Stimulated activated CD8-positive, alpha-beta memory T cell treated with anti-CD3 and anti-CD28 coated beads, Interleukin-7, amount 100 ng/mL, for 1 hour (primary cell): ENCODE data around the gene SLC31A1.
"Not testable (repeated sequence)": the region's sequence is repeated elsewhere in the genome, so short reads cannot be mapped to it uniquely, and the experiment has no call there.

Experiments
- DNase-seq, 2 donors: peaks; one replicate each; pipeline ENCODE4 v3.0.0-alpha.2; 2020; ENCODE audit warnings: low read depth in 2 of 2

SLC31A1 gene

DNA sequence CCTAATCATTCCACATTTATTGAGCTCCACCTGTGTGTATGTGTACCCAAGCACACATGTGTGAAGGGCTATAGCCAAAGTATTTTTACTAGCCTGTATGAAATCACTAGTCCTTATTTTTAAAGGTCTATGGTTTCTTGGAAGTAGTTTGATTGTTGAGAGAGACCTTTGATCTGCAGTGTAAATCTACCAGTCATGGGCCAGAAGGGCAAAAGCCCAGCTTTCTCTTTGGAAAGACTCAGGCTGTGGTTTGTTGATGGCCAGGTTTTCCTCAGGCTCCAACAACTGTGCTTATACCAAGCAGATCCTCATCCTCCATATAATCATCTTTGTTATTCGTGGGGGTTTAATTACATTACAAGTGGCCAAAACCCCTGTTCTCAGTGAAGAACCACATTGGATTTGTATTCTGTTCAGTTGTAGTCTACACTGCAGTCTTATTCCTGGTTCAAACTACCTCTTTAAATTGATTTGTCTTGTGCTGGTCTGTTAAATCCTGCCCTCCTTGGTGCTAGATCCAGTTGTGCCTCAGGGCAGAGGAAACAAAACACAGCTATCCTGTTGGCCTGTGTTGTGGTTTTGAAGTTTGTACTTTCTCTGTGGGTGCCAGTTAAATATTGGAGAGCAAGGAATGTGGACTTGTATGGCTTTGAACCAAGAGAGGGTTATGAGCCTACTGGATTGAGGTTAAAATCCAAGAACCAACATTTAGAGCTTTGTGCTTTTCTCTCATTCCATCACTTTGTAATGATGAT, 40.8 kb downstream of the SLC31A1 start:
- no peak for DNase-seq

DNA sequence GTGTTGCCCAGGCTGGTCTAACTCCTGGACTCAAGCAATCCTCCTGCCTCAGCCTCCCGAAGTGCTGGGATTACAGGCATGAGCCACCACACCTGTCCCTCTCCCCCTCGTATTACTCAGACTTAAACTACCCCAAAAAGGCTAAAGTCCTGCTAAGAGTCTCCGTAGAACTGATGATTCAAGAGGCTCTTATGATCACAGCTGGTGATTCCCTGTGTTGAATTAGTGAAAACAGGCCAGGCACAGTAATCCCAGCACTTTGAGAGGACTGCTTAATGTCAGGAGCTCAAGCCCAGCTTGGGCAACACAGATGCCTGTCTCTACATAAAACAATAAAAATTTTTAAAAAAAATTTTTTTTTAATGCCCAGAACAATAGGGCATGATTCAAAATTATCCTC, 44.8 kb downstream of the SLC31A1 start:
- no peak for DNase-seq

DNA sequence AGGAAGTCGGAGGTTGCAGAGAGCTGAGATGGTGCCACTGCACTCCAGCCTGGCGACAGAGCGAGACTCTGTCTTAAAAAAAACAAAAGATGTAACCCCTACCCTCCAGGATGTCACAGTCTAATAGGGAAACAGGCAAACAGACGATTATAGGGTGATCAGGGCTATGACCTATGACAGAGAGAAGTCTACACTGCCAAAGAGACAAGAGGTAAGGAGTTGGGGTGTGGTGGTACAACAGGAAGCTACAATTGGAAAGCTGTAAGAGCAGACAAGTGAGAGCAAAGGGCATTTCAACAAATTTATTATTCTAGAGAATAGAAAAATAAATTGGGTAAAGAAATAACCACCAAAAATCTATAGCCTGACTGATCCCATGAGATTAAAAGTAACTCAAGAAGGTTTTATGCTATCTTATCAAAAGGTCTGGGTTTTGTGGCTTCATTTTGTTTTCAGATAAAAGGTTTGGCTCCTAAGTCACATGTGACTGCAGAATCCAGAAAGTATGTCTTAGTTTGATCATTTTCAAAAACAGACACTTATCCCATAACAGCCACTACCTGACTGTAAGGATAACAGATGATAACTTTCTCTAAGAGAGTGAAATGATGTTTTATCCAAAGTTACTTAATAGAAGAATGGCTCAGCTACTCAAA, 46.7 kb downstream of the SLC31A1 start:
- no peak for DNase-seq

DNA sequence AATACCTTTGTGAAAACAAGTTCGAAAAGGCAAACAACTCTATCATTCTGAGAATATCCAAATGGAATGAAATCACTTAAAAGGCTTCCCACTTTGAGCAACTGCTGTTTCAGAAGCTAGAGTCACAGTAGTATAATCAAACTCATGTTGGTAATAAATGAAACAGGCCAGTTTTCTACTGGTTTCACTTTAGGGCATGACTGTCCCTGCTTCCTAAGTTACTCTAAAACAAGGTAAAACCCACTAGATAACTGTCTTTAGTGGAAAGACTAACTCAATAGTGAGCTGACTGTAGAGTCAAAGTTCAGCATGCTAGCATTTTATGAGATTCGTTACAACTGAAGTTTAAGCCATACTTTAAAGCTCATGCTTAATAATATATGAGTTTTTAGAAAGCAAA, 48.0 kb downstream of the SLC31A1 start:
- no peak for DNase-seq

DNA sequence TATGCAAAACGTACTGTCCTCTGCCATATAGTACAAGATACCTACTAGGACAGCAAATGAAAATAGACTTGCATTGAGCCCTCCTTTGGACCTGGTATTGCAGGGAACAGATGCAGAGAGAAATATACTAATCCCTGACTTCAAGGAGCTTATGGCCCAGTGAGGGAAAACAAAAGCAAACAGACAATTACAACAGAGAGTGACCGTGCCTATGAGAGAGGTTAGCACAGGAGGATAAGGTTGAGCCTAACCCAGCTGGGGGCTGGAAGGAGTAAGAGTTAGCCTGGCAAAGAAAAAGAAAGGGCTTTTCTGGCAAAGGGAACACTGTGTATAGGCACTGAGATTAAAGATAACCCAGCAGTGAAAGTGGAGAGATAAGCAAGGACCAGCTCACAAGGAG, 48.5 kb downstream of the SLC31A1 start:
- DNase-seq = no peak

DNA sequence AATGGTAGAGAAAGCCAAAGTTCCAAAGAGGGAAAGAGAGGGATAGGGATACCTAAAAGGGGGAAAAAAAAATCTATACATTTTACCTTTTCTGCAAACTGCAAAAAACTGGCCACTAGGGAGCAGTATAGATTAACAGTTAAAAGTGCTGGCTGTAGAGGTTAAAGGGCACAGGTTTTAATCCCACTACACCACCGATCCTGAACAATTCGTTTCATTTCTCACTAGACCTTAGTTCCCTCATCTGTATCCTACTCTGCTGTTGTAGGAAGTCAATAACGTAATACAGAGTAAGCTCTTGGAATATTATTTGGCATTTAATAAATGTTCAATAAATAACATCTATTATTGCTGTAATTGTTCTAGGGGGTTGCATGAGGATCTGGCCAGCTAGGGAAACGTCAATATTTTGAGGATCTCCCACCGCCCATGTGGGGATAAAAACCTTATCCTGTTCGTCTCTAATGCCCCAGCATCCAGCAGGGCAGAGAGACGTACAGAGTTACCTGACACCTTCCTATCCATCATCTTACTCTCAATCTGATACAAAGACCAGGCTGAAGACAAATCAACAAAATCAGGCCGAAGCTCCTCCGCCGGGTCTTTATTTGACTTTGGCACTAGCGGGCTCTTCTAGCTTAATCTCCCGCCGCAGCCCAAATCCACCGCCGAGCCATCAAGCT, 53.3 kb downstream of the SLC31A1 start:
- DNase-seq = no peak

DNA sequence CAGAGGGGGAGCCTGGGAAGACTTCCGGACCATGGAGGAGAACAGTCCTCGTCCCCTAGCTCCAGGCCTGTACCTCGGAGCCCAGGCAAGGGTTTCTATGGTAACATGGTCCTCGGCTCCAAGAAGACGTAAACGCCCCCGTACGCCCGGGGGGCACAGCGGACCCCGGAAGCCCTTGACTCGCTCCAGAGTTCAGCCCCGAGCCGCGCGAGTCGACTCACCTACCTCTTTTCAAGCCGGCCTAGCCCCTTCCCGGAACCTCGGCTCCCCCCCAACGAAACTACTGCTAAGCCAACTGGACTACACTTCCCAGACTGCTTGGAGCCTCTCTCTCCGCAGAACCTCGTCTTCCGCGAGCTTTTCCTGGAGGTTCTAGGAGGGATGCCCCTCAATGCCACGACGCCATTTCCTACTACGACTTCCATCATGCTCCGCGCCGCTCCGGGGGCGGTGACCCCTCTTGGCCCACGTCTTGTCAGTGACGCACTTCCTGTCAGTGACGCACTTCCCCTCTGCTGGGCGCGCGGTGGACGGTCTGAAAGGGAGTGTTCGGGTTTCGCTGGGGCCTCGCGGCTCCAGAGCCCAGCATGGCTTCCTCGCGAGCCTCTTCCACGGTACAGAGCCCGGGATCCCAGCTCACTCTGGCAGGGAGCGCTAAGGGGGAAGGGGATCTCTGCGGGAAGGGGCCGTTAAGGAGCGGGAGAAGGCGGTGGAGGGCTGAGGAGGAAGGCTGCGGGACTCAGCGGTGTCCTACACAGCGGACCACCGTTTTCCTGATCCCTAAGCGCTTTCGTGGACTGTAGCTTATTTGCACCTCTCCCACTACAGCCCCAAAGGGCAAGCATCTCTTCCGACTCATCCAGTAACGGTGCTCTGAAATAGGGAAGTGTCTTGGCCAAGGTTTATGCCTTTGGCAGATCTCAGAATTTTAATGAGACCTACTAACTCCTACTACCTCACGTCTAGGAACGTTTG, 54.1 kb downstream of the SLC31A1 start, which contains the start of the genes CDC26 and PRPF4:
CDC26 (minus strand) TSS at position 416 of the 975 bp plus-strand sequence. CDS start 3,065 bp downstream, outside the sequence.
PRPF4 (plus strand) TSS at position 502 of the 975 bp plus-strand sequence; CDS start at position 588, 86 bp downstream.
- DNase-seq = peak; percentile 88 to 89

DNA sequence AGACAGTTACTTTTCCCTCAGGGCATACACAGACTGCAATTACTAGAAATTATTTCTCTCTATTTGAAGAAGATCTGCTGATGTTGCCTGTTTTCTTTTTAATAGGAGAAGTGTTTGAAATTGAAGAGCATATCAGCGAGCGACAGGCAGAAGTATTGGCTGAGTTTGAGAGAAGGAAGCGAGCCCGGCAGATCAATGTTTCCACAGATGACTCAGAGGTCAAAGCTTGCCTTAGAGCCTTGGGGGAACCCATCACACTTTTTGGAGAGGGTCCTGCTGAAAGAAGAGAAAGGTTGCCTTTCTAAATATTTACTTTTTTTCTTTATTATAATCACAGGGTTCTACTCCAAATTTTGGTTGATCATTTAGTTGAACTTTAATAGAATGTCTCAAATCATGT, 57.5 kb downstream of the SLC31A1 start:
- DNase-seq = no peak

DNA sequence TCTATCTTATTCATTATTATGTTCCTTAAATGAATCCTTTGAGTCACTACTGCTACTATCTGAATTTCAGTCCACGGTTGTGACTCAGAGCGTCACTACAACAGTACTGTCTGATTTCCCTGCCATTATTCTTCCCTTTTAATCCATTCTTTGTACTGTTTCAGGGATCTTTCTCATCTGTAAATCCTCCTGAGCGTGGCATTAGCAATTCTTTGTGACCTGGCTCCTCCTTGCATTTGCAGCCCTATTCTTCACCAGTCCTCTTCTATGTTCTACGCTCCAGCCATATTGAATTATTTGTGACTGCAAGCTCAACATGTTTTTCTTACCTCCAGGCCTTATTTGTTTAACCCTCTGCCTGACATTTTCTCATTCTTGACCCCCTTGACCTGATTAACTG, 60.0 kb downstream of the SLC31A1 start:
- DNase-seq = no peak

DNA sequence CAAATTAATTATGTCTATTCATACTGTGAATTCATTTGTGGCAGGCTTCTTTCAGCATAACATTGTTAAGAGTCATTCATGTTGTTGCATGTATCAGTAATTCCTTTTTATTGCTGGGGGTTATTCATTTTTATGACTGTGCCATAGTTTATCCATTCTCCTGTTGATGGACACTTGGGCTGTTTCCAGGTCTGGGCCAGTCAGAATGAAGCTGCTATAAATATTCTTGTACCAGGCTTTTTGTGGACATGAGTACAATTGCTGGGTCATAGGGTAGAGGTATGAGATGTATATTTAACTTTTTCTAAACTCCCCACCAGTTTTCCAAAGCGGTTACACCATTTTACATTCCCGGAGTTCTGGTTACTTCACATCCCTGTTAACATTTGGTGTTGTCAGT, 67.7 kb downstream of the SLC31A1 start:
- DNase-seq = no peak

DNA sequence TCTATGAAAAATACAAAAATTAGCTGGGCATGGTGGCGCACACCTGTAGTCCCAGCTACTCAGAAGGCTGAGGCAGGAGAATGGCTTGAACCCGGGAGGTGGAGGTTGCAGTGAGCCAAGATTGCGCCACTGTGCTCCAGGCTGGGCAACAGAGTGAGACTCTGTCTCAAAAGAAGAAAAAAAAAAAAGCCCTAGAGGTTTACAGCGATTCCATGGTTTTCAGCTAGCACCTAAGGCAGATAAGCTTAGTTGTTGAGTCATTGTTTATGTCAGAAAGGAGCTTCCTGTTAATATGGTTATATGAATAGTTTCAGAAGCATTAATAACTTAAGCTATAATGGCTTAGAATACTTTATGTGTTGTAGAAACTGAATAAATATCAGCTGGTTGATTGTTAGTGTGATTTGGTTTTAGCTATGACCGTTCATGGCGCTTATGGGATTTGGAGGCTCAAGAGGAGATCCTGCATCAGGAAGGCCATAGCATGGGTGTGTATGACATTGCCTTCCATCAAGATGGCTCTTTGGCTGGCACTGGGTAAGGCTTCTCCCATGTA, 68.8 kb downstream of the SLC31A1 start:
- DNase-seq = no peak

DNA sequence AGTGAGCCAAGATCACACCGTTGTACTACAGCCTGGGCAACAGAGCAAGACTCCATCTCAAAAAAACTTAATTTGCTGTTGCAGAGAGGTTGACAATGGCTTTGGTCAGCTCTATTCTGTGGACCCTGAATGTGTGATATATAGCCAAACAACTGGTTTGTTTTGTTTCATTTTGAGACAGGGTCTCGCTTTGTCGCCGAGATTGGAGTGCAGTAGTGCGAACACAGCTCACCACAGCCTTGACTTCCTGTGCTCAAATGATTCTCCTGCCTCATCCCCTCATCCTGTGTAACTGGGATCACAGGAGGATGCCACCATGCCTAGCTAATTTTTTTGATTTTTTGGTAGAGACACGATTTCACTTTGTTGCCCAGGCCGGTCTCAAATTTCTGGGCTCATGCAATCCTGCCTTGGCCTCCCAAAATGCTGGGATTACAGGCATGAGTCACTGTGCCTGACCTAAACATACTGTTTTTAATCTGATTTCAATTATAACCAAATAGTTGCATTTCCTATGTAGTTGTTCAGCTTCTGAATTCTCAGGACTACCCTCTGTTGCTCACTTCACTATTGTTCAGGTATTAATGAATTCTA, 72.0 kb downstream of the SLC31A1 start:
- DNase-seq = no peak

DNA sequence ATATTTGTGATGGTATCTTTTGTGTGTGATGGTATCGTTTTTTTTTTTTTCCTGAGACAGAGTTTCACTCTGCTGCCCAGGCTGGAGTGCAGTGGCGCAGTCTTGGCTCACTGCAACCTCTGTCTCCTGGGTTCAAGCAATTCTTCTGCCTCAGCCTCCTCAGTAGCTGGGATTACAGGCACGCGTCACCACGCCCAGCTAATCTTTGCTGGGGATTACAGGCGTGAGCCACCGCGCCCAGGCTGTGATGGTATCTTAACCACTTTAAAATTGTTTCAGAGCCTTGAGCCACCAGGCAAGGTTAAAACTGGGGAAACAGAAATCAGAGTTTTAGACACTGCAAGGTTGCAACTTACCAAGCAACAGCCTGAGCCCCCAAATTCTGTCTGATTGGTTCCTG, 74.9 kb downstream of the SLC31A1 start:
- DNase-seq = not testable (repeated sequence)

DNA sequence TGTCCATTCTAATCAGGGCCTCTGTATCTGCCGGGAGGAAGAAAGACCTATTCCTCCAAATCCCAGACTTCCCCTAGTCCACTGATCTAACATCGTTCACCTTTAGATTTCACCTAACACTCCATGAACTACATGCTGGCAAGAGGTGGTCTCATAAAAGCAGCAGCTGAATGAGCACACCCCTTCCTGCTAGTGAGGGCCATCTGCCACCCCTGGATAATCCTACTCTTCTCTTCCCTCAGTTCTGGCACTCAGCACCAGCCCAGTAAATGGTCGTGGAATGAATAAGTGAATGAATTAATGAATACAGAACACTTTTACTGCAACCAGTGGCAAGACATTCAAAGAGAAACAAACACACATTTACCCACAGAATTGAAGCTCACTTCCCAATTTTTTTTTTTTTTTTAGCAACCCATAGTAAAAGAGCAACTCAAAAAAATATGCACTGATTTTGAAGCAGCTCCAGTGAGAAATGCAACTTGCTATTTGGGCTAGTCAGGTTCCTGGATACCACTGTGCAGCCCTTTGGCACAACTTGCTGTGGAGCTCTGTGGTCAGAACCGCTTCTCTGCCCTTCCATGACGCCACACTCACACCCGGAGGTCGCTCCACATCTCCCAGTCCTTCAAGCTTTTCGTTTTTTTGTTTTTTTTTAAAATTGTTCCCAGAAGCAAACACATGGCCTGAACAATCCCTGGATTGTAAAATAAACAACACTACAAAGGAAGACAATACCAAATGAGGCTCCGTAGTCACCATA, 75.6 kb downstream of the SLC31A1 start:
- no peak for DNase-seq

DNA sequence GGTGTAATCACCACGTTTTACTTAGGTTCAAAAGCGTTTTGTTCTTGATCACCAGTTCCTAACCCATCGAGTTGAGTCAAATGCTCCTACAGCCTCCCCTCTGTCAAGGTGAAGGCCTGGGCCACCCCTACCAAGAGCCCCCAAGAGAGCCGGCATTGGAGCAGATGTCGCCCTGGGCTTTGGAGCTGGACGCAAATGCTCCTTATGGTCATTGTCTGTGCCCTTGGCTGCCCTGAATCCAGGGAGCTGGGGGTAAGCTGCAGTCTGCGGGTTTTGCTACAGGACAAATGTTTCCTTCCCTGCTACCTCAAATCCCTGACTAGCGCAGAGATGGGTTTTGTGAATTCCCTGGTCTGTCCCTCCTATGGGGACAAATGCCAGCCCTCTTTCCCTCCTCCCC, 77.0 kb downstream of the SLC31A1 start:
- DNase-seq = no peak

DNA sequence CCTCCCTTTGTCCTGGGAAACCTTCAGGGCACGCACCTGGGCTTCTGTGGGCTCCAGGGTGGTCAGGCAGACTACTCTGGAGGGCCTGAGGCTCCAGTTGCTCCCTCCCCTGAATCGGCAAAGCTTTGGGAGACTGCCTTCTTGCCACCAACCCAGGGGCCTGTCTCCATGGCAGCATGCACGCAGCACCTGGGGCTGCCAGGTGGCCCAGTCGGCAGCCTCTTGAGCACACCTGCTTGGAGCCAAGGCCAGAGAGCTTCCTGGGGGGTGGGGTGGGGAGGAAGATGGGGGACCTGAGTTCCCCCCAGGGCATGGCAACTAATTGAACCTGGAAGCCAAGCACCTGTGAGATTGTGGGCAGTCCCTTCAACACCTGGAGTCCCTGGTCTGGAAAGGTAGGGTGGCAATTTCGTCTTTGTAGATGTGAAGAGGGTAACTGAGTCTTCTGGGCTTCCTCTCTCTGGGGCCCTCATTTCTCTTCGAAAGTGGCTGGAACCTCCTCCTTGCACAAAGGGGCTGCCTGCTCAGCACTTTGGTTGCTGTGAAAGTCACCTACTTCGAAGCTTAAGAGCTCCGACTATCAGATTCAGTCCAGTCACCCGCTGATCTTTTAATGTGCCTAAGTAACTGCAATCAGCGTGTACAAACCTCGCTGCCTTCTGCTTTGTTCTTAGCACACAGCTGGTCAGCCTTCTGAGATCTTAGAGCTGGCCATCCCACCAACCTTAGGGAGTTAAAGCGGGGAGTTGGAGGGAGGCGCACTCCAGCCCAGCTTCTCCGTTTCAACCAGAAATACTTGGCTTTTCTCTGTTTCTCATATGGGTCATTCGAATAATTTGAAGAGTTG, 77.8 kb downstream of the SLC31A1 start:
- no peak for DNase-seq

DNA sequence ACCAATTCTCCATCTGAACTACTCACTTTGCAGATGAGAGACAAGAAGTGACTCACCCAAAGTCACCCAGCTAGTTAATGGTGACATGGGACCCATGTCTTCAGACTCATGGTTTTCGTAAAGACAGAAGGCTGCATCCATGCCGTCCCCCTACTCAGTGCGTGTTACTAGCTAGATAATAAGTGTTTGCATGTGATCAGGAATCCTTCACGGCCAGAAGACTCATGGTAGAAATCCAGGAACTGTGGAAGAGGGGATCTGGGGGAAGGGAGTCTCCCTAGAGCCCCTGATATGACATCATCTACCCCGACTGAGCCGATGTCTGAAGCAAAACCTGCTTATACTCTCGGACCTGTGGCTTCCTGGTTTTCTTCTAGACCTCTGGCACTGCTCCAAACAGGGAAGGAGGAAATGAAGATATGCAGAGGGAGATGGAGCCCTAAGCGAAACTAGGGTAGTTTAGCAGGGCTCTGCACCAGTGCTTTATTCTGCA, 78.5 kb downstream of the SLC31A1 start:
- DNase-seq = no peak

DNA sequence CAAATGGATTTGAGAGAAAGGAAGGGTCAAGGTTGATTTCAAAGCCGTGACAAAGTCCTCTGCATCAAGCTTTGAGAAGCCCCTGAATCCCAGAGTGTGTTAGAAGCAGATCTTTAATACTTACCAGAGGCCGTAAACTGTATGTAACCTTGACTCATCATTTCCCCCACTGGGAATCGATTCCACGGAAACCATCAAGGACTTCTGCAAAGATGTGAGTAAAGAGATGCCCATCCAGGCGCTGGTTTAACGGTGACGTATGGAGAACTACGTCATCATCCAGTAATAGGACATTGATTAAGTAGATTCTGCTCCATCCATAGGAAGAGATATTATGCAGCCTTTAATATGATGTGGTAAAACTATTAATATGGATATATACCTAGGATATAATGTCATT, 80.2 kb downstream of the SLC31A1 start:
- no peak for DNase-seq
